K562 (cell line): ENCODE data around the gene TBL1XR1. TPM values are rescaled to one million over a fixed set of nuclear protein-coding genes. Genes with fewer than 3 reads are reported as not detected.

Experiments
- CEBPG ChIP-seq, 3 experiments: fragments of 200-800 bp in 1 of 3; sonication (Bioruptor generic) in 1 of 3; sonication (generic) in 1 of 3; formaldehyde crosslinking in 1 of 3; IDR thresholded peaks in 2 of 3; conservative IDR thresholded peaks in 1 of 3; 2 replicates each; pipeline versions ENCODE4 v1.6.1 to v1.8.0; 2016 to 2022; ENCODE audit warnings: missing compliant biosample characterization in 2 of 3, missing genetic modification characterization in 2 of 3, mild to moderate bottlenecking in 1 of 3, missing genetic modification reagents in 1 of 3
- HDAC3 ChIP-seq: fragments of 450-650 bp; IDR thresholded peaks from 2 replicates; pipeline ENCODE4 v1.6.1; 2018; ENCODE audit warnings: borderline replicate concordance, mild to moderate bottlenecking, moderate library complexity; ENCODE audit not compliant: partially characterized antibody
- KAT7 ChIP-seq: sonication (generic); formaldehyde crosslinking; IDR thresholded peaks from 2 replicates; pipeline ENCODE4 v1.8.0; 2022; ENCODE audit warnings: missing genetic modification reagents, mild to moderate bottlenecking, borderline replicate concordance
- MYC ChIP-seq, 2 experiments: fragments of 250-450 bp in 1 of 2; sonication (Bioruptor Pico) in 1 of 2; IDR thresholded peaks; 2 replicates each; pipeline versions ENCODE4 v1.5.1 to v1.6.1; 2012 to 2021; ENCODE audit warnings: low read depth in 2 of 2, borderline replicate concordance in 1 of 2, improper control_type of control experiment in 1 of 2, low read length in 1 of 2, mild to moderate bottlenecking in 1 of 2, moderate library complexity in 1 of 2
- PCBP1 ChIP-seq: fragments of 200-400 bp; formaldehyde crosslinking; IDR thresholded peaks from 2 replicates; pipeline ENCODE4 v1.6.1; 2018; ENCODE audit warnings: mild to moderate bottlenecking, low read depth, low read length; ENCODE audit not compliant: poor library complexity, severe bottlenecking
- PCBP2 ChIP-seq: fragments of 200-400 bp; formaldehyde crosslinking; IDR thresholded peaks from 2 replicates; pipeline ENCODE4 v1.6.1; 2018; ENCODE audit warnings: low read length, low read depth, mild to moderate bottlenecking, moderate library complexity; ENCODE audit not compliant: poor library complexity, severe bottlenecking
- POLR3A ChIP-seq: IDR thresholded peaks from 2 replicates; pipeline ENCODE4 v1.6.1; 2011; ENCODE audit warnings: borderline replicate concordance, mild to moderate bottlenecking, moderate library complexity; ENCODE audit not compliant: insufficient read length, insufficient read depth; ENCODE audit errors: extremely low read depth
- SIN3A ChIP-seq, 2 experiments: fragments of 150-350 bp in 1 of 2; IDR thresholded peaks; 2 replicates each; pipeline ENCODE4 v1.6.1; 2011 to 2016; ENCODE audit warnings: borderline replicate concordance in 2 of 2, low read depth in 2 of 2, low read length in 2 of 2, mild to moderate bottlenecking in 2 of 2, moderate library complexity in 2 of 2; ENCODE audit not compliant: control insufficient read depth in 1 of 2
- SIRT6 ChIP-seq: IDR thresholded peaks from one replicate; pipeline ENCODE4 v1.6.1; 2012; ENCODE audit warnings: low read depth, mild to moderate bottlenecking, control low read depth, inconsistent platforms, low read length, moderate library complexity
- TBL1XR1 ChIP-seq, 2 experiments: IDR thresholded peaks; 2 replicates each; pipeline ENCODE4 v1.6.1; 2012; ENCODE audit warnings: improper control_type of control experiment in 2 of 2, low read length in 2 of 2, mild to moderate bottlenecking in 1 of 2
- ZFX ChIP-seq: sonication (generic); formaldehyde crosslinking; IDR thresholded peaks from 2 replicates; pipeline ENCODE4 v1.8.0; 2022; ENCODE audit warnings: mild to moderate bottlenecking, missing genetic modification reagents, moderate library complexity
- ZNF324 ChIP-seq: fragments of 250-450 bp; sonication (Bioruptor Pico); IDR thresholded peaks from 2 replicates; pipeline ENCODE4 v1.4.0; 2020; ENCODE audit warnings: mild to moderate bottlenecking
- polyA plus RNA-seq, 8 experiments: library from polyadenylated mRNA; depleted of rRNA in 4 of 8; stranded (reverse) in 5 of 8; unstranded in 3 of 8; fragments of >200 nt; fragmentation: Nextera tagmentation in 2 of 8; fragmentation: Illumina TruSeq in 1 of 8; extraction: Ambion mirVana in 2 of 8; extraction: Trizol in 1 of 8; gene quantifications; 2 replicates each; pipeline versions ENCODE4 v1.2.1 to v1.2.3, GENCODE V29; 2011 to 2014; ENCODE audit warnings: inconsistent platforms in 1 of 8, missing spikeins in 1 of 8
- total RNA-seq, 7 experiments: library from RNA; depleted of rRNA in 6 of 7; stranded (reverse); fragments of >200 nt in 6 of 7; fragmentation: Illumina TruSeq in 2 of 7; extraction: Trizol in 2 of 7; gene quantifications; 2 replicates each; pipeline versions ENCODE4 v1.2.1 to v1.2.3, GENCODE V29; 2011 to 2021; ENCODE audit warnings: low replicate concordance in 1 of 7
- TF ChIP-seq, protein P1 (sequence below): fragments of 250-450 bp; sonication (Bioruptor Pico); IDR thresholded peaks from 2 replicates; pipeline ENCODE4 v1.4.0; 2020; ENCODE audit warnings: mild to moderate bottlenecking, moderate library complexity, borderline replicate concordance
- TF ChIP-seq, protein P2 (sequence below): IDR thresholded peaks from 2 replicates; pipeline ENCODE4 v1.6.1; 2014; ENCODE audit warnings: antibody characterized with exemption
- TF ChIP-seq, protein P3 (sequence below): fragments of 450-650 bp; conservative IDR thresholded peaks from 2 replicates; pipeline ENCODE4 v1.6.1; 2016; ENCODE audit warnings: missing genetic modification characterization, low read depth, mild to moderate bottlenecking, control low read depth, missing compliant biosample characterization
- TF ChIP-seq, protein P4 (sequence below): fragments of 200-800 bp; sonication (Bioruptor generic); IDR thresholded peaks from 2 replicates; pipeline ENCODE4 v1.6.1; 2017; ENCODE audit warnings: missing genetic modification characterization, missing compliant biosample characterization

TBL1XR1 gene
- total and polyA plus RNA-seq, 9 of the 15 experiments (the other 6 are each of a cell fraction or from before 2014, with no cell fraction given), result 19.6 to 171 (median 83.3) TPM

DNA sequence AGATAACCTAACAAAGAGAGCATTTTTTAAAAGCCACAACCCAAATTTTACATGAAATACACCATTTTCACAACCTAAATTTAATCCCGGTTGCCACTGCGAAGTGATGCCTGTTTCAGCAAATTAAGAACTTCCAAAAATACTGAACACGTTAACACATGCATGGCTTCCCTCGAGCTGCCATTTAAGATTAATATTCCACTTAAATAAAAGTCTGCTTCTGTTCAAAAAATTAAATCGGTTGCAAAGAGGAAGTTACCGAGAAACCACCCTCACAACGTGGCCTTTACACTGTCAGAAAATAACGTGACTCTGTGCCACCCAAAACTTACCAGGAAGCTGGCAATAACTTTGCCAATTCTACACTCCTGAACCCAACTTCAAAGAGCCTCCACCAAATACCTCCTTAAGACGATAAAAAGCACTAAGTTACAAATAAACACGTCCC lies 1.2 kb downstream of the TBL1XR1 start (continued):
- TF ChIP-seq, protein P1, sequence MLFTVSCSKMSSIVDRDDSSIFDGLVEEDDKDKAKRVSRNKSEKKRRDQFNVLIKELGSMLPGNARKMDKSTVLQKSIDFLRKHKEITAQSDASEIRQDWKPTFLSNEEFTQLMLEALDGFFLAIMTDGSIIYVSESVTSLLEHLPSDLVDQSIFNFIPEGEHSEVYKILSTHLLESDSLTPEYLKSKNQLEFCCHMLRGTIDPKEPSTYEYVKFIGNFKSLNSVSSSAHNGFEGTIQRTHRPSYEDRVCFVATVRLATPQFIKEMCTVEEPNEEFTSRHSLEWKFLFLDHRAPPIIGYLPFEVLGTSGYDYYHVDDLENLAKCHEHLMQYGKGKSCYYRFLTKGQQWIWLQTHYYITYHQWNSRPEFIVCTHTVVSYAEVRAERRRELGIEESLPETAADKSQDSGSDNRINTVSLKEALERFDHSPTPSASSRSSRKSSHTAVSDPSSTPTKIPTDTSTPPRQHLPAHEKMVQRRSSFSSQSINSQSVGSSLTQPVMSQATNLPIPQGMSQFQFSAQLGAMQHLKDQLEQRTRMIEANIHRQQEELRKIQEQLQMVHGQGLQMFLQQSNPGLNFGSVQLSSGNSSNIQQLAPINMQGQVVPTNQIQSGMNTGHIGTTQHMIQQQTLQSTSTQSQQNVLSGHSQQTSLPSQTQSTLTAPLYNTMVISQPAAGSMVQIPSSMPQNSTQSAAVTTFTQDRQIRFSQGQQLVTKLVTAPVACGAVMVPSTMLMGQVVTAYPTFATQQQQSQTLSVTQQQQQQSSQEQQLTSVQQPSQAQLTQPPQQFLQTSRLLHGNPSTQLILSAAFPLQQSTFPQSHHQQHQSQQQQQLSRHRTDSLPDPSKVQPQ (CRISPR knock-in tag), result no peak
- TF ChIP-seq CEBPG (CRISPR knock-in tag; IDR thresholded peaks at IDR 0.05), result no peak
- no peak for TF ChIP-seq CEBPG (tag; conservative IDR thresholded peaks at IDR 0.05 in 1 of 2, IDR thresholded peaks at IDR 0.05 in 1 of 2)
- TF ChIP-seq PCBP2, result no peak
- TF ChIP-seq SIN3A (IDR thresholded peaks at IDR 0.05; ENCODE audit: borderline replicate concordance in 2 of 2, control insufficient read depth in 1 of 2, low read depth in 2 of 2, low read length in 2 of 2), result 0 out of 4 replicates have a peak, but pooled peaks of 1 of the 2 experiments have one; percentile 28
- peak; percentile 36; the same call in 1 of the 2 replicates for TF ChIP-seq MYC (IDR thresholded peaks at IDR 0.05; ENCODE audit: low read depth, low read length)
- no peak for TF ChIP-seq MYC (CRISPR knock-in tag; IDR thresholded peaks at IDR 0.05; ENCODE audit: borderline replicate concordance, low read depth)
- TF ChIP-seq TBL1XR1 (IDR thresholded peaks at IDR 0.05; ENCODE audit: low read length in 2 of 2), result no peak
- TF ChIP-seq ZFX (CRISPR knock-in tag), result peak; percentile 62; the same call in 1 of the 2 replicates
- no peak for TF ChIP-seq POLR3A
- TF ChIP-seq, protein P2, sequence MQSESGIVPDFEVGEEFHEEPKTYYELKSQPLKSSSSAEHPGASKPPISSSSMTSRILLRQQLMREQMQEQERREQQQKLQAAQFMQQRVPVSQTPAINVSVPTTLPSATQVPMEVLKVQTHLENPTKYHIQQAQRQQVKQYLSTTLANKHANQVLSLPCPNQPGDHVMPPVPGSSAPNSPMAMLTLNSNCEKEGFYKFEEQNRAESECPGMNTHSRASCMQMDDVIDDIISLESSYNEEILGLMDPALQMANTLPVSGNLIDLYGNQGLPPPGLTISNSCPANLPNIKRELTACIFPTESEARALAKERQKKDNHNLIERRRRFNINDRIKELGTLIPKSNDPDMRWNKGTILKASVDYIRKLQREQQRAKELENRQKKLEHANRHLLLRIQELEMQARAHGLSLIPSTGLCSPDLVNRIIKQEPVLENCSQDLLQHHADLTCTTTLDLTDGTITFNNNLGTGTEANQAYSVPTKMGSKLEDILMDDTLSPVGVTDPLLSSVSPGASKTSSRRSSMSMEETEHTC, result no peak
- no peak for TF ChIP-seq PCBP1
- TF ChIP-seq KAT7 (CRISPR knock-in tag), result no peak
- TF ChIP-seq HDAC3, result peak; percentile 34
- TF ChIP-seq, protein P3, sequence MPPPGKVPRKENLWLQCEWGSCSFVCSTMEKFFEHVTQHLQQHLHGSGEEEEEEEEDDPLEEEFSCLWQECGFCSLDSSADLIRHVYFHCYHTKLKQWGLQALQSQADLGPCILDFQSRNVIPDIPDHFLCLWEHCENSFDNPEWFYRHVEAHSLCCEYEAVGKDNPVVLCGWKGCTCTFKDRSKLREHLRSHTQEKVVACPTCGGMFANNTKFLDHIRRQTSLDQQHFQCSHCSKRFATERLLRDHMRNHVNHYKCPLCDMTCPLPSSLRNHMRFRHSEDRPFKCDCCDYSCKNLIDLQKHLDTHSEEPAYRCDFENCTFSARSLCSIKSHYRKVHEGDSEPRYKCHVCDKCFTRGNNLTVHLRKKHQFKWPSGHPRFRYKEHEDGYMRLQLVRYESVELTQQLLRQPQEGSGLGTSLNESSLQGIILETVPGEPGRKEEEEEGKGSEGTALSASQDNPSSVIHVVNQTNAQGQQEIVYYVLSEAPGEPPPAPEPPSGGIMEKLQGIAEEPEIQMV (tag), result no peak
- no peak for TF ChIP-seq SIRT6
- TF ChIP-seq, protein P4, sequence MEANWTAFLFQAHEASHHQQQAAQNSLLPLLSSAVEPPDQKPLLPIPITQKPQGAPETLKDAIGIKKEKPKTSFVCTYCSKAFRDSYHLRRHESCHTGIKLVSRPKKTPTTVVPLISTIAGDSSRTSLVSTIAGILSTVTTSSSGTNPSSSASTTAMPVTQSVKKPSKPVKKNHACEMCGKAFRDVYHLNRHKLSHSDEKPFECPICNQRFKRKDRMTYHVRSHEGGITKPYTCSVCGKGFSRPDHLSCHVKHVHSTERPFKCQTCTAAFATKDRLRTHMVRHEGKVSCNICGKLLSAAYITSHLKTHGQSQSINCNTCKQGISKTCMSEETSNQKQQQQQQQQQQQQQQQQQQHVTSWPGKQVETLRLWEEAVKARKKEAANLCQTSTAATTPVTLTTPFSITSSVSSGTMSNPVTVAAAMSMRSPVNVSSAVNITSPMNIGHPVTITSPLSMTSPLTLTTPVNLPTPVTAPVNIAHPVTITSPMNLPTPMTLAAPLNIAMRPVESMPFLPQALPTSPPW (CRISPR knock-in tag), result no peak
- no peak for TF ChIP-seq ZNF324 (CRISPR knock-in tag)
